Vagina (tissue), 2 donors: Measurements from ENCODE around the gene PCNX4. TPM values are rescaled to one million over a fixed set of nuclear protein-coding genes. Genes with fewer than 3 reads are reported as not detected.
A peak's percentile ranks its signal among the peaks of the same experiment; 100 is the strongest.

ENCODE experiments used
- DNase-seq, 2 donors: peaks; one replicate each; pipeline ENCODE4 v3.0.0-alpha.2; 2017; ENCODE audit errors: extremely low spot score in 2 of 2
- H3K27ac ChIP-seq: fragments of 200-600 bp; sonication (generic); one replicate; pipeline ENCODE4 v1.5.1; 2019
- H3K27me3 ChIP-seq: fragments of 200-600 bp; sonication (generic); one replicate; pipeline ENCODE4 v1.5.1; 2019
- H3K36me3 ChIP-seq, 2 donors: fragments of 200-600 bp; sonication (generic); one replicate each; pipeline ENCODE4 v1.5.1; 2017 to 2019
- H3K4me1 ChIP-seq: fragments of 200-600 bp; sonication (generic); one replicate; pipeline ENCODE4 v1.5.1; 2019
- H3K4me3 ChIP-seq, 2 donors: fragments of 200-600 bp; sonication (generic); 1 replicate in 1 of 2; 2 replicates in 1 of 2; pipeline ENCODE4 v1.5.1; 2016 to 2019
- H3K9me3 ChIP-seq: fragments of 200-600 bp; sonication (generic); one replicate; pipeline ENCODE4 v1.5.1; 2019
- CTCF ChIP-seq, 3 experiments: fragments of 450-650 bp in 2 of 3; fragments of 200-600 bp in 1 of 3; sonication (generic) in 1 of 3; IDR thresholded peaks; one replicate each; pipeline ENCODE4 v1.5.1; 2017 to 2019; ENCODE audit warnings: antibody characterized with exemption in 3 of 3, mild to moderate bottlenecking in 2 of 3, moderate library complexity in 2 of 3
- POLR2A ChIP-seq, 2 donors: fragments of 450-650 bp; IDR thresholded peaks; one replicate each; pipeline ENCODE4 v1.6.1; 2017; ENCODE audit warnings: antibody characterized with exemption in 2 of 2, mild to moderate bottlenecking in 2 of 2, moderate library complexity in 2 of 2
- POLR2AphosphoS5 ChIP-seq, 2 donors: sonication (generic); formaldehyde crosslinking; IDR thresholded peaks; one replicate each; pipeline ENCODE4 v1.9.0; 2017; ENCODE audit warnings: antibody characterized with exemption in 2 of 2, mild to moderate bottlenecking in 2 of 2, low read depth in 1 of 2; ENCODE audit not compliant: insufficient read depth in 1 of 2
- intact Hi-C: fragments of 100-400 bp; cut with DNase I; formaldehyde crosslinking; loops from one replicate; pipeline ENCODE4 v1.15.1; 2023
- total RNA-seq: library from RNA; depleted of rRNA; stranded (reverse); fragments of >200 nt; gene quantifications from one replicate; pipeline ENCODE4 v1.2.3, GENCODE V29; 2016

PCNX4 gene
- total RNA-seq, 1 donor from 2014 or later: 51.6 TPM

GRCh38 chr14:60179431-60179869 lies 87.7 kb downstream of the PCNX4 start:
- Histone ChIP-seq H3K9me3 (no peaks in the 10 kb centered on the region), H3K27ac (no peak overlapping the region), H3K4me1 (no peaks in the 10 kb centered on the region), H3K36me3 (no peaks in the 10 kb centered on the region), H3K4me3 (no peak overlapping the region), H3K27me3 (no peaks in the 10 kb centered on the region)
- DNase-seq: no peak
- intact Hi-C loops: no loop called here
- TF ChIP-seq POLR2A (IDR thresholded peaks at IDR 0.05) (no peak), POLR2AphosphoS5 (IDR thresholded peaks at IDR 0.05; ENCODE audit: insufficient read depth in 1 of 2, low read depth in 1 of 2) (peak in 1 of 2 donors; percentile 32)

GRCh38 chr14:60183138-60183537 lies 91.4 kb downstream of the PCNX4 start:
- H3K27me3 ChIP-seq: no peaks in the 10 kb centered on the region
- no peak overlapping the region for H3K27ac ChIP-seq
- H3K9me3 ChIP-seq: no peaks in the 10 kb centered on the region
- TF ChIP-seq CTCF (IDR thresholded peaks at IDR 0.05): no peak
- TF ChIP-seq POLR2AphosphoS5 (IDR thresholded peaks at IDR 0.05; ENCODE audit: insufficient read depth in 1 of 2, low read depth in 1 of 2): no peak
- TF ChIP-seq POLR2A (IDR thresholded peaks at IDR 0.05): no peak
- intact Hi-C loops: loop anchor here (10.0 kb wide), 2 partner anchors 118 to 218 kb away; no protein-coding TSS in a partner anchor
- no peak overlapping the region for H3K4me3 ChIP-seq
- H3K36me3 ChIP-seq: no peaks in the 10 kb centered on the region
- H3K4me1 ChIP-seq: no peaks in the 10 kb centered on the region
- no peak for DNase-seq

- intact Hi-C loops: loop anchor here (10.0 kb wide), 2 partner anchors 119 to 219 kb away; no protein-coding TSS in a partner anchor
- H3K36me3 ChIP-seq: no peaks in the 10 kb centered on the region
- DNase-seq: no peak
- H3K9me3 ChIP-seq: no peaks in the 10 kb centered on the region
- peak overlapping the region; percentile 49 for H3K27ac ChIP-seq
- H3K27me3 ChIP-seq: no peaks in the 10 kb centered on the region
- no peaks in the 10 kb centered on the region for H3K4me1 ChIP-seq
- peak overlapping the region; percentile 40 to 45 for H3K4me3 ChIP-seq
- TF ChIP-seq POLR2A (IDR thresholded peaks at IDR 0.05): no peak
- TF ChIP-seq POLR2AphosphoS5 (IDR thresholded peaks at IDR 0.05; ENCODE audit: insufficient read depth in 1 of 2, low read depth in 1 of 2): no peak
- TF ChIP-seq CTCF (IDR thresholded peaks at IDR 0.05): no peak
Measured at GRCh38 chr14:60183741-60184140, 92.0 kb downstream of the PCNX4 start.

GRCh38 chr14:60184146-60184904 lies 92.6 kb downstream of the PCNX4 start:
- Histone ChIP-seq H3K4me1 (no peaks in the 10 kb centered on the region), H3K9me3 (no peaks in the 10 kb centered on the region), H3K27ac (peak overlapping the region; percentile 49), H3K4me3 (peak overlapping the region; percentile 40 to 45), H3K27me3 (no peaks in the 10 kb centered on the region), H3K36me3 (no peaks in the 10 kb centered on the region)
- DNase-seq: no peak
- intact Hi-C loops: loop anchor here (10.0 kb wide), 2 partner anchors 120 to 220 kb away; no protein-coding TSS in a partner anchor
- peak; percentile 70 to 87 (median 76) for TF ChIP-seq CTCF (IDR thresholded peaks at IDR 0.05)
- peak in 1 of 2 donors; percentile 45 for TF ChIP-seq POLR2AphosphoS5 (IDR thresholded peaks at IDR 0.05; ENCODE audit: insufficient read depth in 1 of 2, low read depth in 1 of 2)
- no peak for TF ChIP-seq POLR2A (IDR thresholded peaks at IDR 0.05)

GRCh38 chr14:60184905-60185555 lies 93.3 kb downstream of the PCNX4 start:
- Histone ChIP-seq H3K36me3 (no peaks in the 10 kb centered on the region), H3K4me1 (no peaks in the 10 kb centered on the region), H3K4me3 (no peak overlapping the region), H3K9me3 (no peaks in the 10 kb centered on the region), H3K27ac (no peak overlapping the region), H3K27me3 (no peaks in the 10 kb centered on the region)
- TF ChIP-seq CTCF (IDR thresholded peaks at IDR 0.05) (no peak), POLR2A (IDR thresholded peaks at IDR 0.05) (no peak), POLR2AphosphoS5 (IDR thresholded peaks at IDR 0.05; ENCODE audit: insufficient read depth in 1 of 2, low read depth in 1 of 2) (no peak)
- no peak for DNase-seq
- intact Hi-C loops: loop anchor here (10.0 kb wide), 2 partner anchors 120 to 220 kb away; no protein-coding TSS in a partner anchor
